Activated B cell treated with CpG ODN at 0.5 μM for 24 hours (primary cell): ENCODE data around the gene PPP1R3A. TPM values are rescaled to one million over a fixed set of nuclear protein-coding genes. Genes with fewer than 3 reads are reported as not detected.

Experiments used
- ATAC-seq: fragments of 200-7000 bp; cut with Tn5 transposase; one replicate; pipeline ENCODE4 v1.10.0; 2021; ENCODE audit warnings: low read depth, mild to moderate bottlenecking, moderate library complexity
- CTCF ChIA-PET: fragments of 350-600 bp; sonication (Branson Sonifier 250); formaldehyde crosslinking; loops from one replicate; lab custom pipeline; 2021; ENCODE audit warnings: antibody characterized with exemption; lab: Charles Lee
- POLR2A ChIA-PET: fragments of 350-600 bp; sonication (Branson Sonifier 250); formaldehyde crosslinking; loops from one replicate; lab custom pipeline; 2021; ENCODE audit warnings: antibody characterized with exemption; lab: Charles Lee
- DNase-seq: peaks from one replicate; pipeline ENCODE4 v3.0.0; 2022
- H3K27ac Mint-ChIP-seq: one replicate; pipeline ENCODE4 v1.8.0; 2020; ENCODE audit warnings: mixed read lengths
- H3K27me3 Mint-ChIP-seq: one replicate; pipeline ENCODE4 v1.8.0; 2021; ENCODE audit warnings: mixed read lengths
- H3K36me3 Mint-ChIP-seq: one replicate; pipeline ENCODE4 v1.8.0; 2021; ENCODE audit warnings: low read depth, mixed read lengths
- H3K4me1 Mint-ChIP-seq: one replicate; pipeline ENCODE4 v1.8.0; 2021; ENCODE audit warnings: mixed read lengths
- H3K4me3 Mint-ChIP-seq: one replicate; pipeline ENCODE4 v1.8.0; 2020; ENCODE audit warnings: mild to moderate bottlenecking, mixed read lengths
- H3K9me3 Mint-ChIP-seq: one replicate; pipeline ENCODE4 v1.8.0; 2020; ENCODE audit warnings: mixed read lengths
- intact Hi-C: fragments of 100-400 bp; cut with micrococcal nuclease; formaldehyde crosslinking; loops from one replicate; pipeline ENCODE4 v1.15.1; 2024
- total RNA-seq: library from RNA; stranded (reverse); gene quantifications from 2 replicates; pipeline ENCODE4 v1.2.3, GENCODE V29; 2022
- TF ChIP-seq, protein P1 (sequence below): fragments of 200-600 bp; IDR thresholded peaks from one replicate; pipeline ENCODE4 v1.8.0; 2022; ENCODE audit warnings: antibody characterized with exemption, mild to moderate bottlenecking

PPP1R3A gene, protein sequence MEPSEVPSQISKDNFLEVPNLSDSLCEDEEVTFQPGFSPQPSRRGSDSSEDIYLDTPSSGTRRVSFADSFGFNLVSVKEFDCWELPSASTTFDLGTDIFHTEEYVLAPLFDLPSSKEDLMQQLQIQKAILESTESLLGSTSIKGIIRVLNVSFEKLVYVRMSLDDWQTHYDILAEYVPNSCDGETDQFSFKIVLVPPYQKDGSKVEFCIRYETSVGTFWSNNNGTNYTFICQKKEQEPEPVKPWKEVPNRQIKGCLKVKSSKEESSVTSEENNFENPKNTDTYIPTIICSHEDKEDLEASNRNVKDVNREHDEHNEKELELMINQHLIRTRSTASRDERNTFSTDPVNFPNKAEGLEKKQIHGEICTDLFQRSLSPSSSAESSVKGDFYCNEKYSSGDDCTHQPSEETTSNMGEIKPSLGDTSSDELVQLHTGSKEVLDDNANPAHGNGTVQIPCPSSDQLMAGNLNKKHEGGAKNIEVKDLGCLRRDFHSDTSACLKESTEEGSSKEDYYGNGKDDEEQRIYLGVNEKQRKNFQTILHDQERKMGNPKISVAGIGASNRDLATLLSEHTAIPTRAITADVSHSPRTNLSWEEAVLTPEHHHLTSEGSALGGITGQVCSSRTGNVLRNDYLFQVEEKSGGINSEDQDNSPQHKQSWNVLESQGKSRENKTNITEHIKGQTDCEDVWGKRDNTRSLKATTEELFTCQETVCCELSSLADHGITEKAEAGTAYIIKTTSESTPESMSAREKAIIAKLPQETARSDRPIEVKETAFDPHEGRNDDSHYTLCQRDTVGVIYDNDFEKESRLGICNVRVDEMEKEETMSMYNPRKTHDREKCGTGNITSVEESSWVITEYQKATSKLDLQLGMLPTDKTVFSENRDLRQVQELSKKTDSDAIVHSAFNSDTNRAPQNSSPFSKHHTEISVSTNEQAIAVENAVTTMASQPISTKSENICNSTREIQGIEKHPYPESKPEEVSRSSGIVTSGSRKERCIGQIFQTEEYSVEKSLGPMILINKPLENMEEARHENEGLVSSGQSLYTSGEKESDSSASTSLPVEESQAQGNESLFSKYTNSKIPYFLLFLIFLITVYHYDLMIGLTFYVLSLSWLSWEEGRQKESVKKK
- total RNA-seq, result not detected in 2 replicates

DNA sequence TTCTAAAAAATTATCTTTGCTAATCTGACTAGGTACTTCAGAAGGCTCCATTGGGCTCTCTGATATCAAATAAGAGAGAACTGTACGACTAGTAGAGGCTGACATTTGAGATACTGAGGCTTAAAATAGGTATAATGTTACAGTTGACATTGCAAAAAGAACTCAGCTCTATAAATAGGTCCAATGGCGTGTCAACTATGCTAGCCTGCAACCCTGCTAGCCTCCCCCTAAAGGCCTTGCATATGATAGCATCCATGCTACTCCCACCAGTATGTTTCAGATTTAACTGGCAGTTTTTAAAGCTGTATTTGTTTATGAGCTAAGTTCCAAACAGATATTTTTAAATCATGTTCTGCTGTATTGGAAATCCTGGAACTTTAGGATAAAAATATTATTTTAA lies at the start of gene PPP1R3A:
PPP1R3A (minus strand) TSS at position 64 of the 400 bp plus-strand sequence; CDS start at position 51, 13 bp downstream.
- TF ChIP-seq, protein P1, sequence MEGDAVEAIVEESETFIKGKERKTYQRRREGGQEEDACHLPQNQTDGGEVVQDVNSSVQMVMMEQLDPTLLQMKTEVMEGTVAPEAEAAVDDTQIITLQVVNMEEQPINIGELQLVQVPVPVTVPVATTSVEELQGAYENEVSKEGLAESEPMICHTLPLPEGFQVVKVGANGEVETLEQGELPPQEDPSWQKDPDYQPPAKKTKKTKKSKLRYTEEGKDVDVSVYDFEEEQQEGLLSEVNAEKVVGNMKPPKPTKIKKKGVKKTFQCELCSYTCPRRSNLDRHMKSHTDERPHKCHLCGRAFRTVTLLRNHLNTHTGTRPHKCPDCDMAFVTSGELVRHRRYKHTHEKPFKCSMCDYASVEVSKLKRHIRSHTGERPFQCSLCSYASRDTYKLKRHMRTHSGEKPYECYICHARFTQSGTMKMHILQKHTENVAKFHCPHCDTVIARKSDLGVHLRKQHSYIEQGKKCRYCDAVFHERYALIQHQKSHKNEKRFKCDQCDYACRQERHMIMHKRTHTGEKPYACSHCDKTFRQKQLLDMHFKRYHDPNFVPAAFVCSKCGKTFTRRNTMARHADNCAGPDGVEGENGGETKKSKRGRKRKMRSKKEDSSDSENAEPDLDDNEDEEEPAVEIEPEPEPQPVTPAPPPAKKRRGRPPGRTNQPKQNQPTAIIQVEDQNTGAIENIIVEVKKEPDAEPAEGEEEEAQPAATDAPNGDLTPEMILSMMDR, result no peak

DNA sequence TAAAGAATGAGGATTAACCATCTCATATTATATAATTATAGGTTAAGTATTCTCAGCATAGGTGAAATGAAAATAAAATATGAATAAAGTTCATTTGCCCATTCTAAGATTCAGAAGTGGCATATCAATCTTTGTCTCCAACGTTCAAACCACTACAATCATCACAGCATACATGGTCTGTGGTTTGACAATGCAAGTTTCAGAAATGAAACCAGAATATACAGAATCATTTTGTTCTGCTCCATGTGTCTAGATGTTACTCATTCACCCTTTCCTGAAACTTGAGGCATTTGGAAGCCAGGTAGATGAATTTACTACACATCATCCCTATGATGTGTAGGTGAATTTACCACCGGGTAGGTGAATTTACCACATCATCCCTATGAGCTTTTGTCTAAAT lies 44.5 kb upstream of the PPP1R3A start:
- CTCF ChIA-PET, result no interaction called here
- TF ChIP-seq, protein P1, result no peak

More for the DNA sequence above, at the start of gene PPP1R3A:
- no peaks in the 10 kb centered on the region for H3K9me3 Mint-ChIP-seq
- ATAC-seq, result no peak
- no peak within 1 kb of the TSS for H3K27ac Mint-ChIP-seq
- H3K4me3 Mint-ChIP-seq, result no peak within 1 kb of the TSS
- ChIA-PET POLR2A (no interaction called here), CTCF (no interaction called here)
- H3K4me1 Mint-ChIP-seq, result no peaks in the 10 kb centered on the region
- H3K36me3 Mint-ChIP-seq, result no peaks in the 10 kb centered on the region
- H3K27me3 Mint-ChIP-seq, result no peaks in the 10 kb centered on the region
- intact Hi-C loops, result no loop called here
- no peak for DNase-seq

DNA sequence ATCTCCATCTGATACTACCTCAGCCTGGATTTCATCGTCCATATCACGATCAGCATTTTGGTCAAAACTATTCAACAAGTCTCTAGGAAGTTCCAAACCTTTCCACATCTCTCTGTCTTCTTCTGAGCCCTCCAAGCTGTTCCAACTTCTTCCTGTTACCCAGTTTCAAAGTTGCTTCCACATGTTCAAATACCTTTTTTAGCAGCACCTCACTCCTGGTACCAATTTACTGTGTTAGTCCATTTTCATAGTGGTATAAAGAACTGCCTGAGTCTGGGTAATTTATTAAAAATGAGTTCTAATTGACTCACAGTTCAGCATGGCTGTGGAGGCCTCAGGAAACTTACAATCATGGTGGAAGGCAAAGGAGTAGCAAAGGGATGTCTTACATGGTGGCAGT lies 41.1 kb upstream of the PPP1R3A start:
- H3K36me3 Mint-ChIP-seq, result no peaks in the 10 kb centered on the region
- ChIA-PET POLR2A (no interaction called here), CTCF (no interaction called here)
- H3K27me3 Mint-ChIP-seq, result no peaks in the 10 kb centered on the region
- no peak overlapping the region for H3K4me3 Mint-ChIP-seq
- H3K27ac Mint-ChIP-seq, result no peak overlapping the region
- intact Hi-C loops, result no loop called here
- H3K4me1 Mint-ChIP-seq, result no peaks in the 10 kb centered on the region
- peaks cover 8% of the 10 kb centered on the region for H3K9me3 Mint-ChIP-seq
- no peak for ATAC-seq
- DNase-seq, result no peak
- TF ChIP-seq, protein P1, result no peak

More for the DNA sequence above, 44.5 kb upstream of the PPP1R3A start:
- ATAC-seq, result no peak
- Mint-ChIP-seq H3K4me3 (no peak overlapping the region), H3K27ac (no peak overlapping the region), H3K27me3 (no peaks in the 10 kb centered on the region), H3K4me1 (no peaks in the 10 kb centered on the region), H3K9me3 (peaks cover 8% of the 10 kb centered on the region), H3K36me3 (no peaks in the 10 kb centered on the region)
- POLR2A ChIA-PET, result no interaction called here
- DNase-seq, result no peak
- intact Hi-C loops, result no loop called here

DNA sequence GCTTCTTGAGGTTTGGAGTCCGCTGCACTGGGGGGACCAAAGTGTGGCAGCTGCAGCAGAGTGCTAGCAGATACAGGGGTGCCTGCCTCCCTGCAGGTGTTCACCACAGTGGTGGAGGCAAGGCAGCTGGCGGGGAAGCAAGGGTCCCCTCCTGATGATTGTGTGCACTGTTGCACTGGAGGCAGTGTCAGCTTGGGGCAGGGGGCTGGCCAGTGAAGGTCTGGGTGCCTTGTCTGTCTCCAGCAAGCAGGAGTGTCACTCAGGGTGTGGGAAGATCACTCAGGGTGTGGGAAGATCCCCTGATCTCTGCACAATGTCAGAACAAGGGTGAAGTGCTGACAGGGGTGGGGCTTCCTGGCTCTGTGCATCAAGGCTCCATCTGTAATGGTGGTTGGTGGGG lies 36.3 kb upstream of the PPP1R3A start:
- POLR2A ChIA-PET, result no interaction called here
- Mint-ChIP-seq H3K27me3 (no peaks in the 10 kb centered on the region), H3K36me3 (no peaks in the 10 kb centered on the region), H3K27ac (no peak overlapping the region), H3K4me1 (no peaks in the 10 kb centered on the region), H3K4me3 (no peak overlapping the region), H3K9me3 (peaks cover 19% of the 10 kb centered on the region)
- DNase-seq (no peak), ATAC-seq (no peak)
- TF ChIP-seq, protein P1, result no peak
- intact Hi-C loops, result no loop called here
- CTCF ChIA-PET, result no interaction called here
